Cortex of kidney (tissue), 1 donor: ENCODE data around the gene SLC16A8.
"Not testable (repeated sequence)": the region's sequence is repeated elsewhere in the genome, so short reads cannot be mapped to it uniquely, and the experiment has no call there.

ENCODE experiments used
- DNase-seq: peaks from one replicate; lab custom pipeline; 2025; lab: John Stamatoyannopoulos, UW

Gene SLC16A8

DNA sequence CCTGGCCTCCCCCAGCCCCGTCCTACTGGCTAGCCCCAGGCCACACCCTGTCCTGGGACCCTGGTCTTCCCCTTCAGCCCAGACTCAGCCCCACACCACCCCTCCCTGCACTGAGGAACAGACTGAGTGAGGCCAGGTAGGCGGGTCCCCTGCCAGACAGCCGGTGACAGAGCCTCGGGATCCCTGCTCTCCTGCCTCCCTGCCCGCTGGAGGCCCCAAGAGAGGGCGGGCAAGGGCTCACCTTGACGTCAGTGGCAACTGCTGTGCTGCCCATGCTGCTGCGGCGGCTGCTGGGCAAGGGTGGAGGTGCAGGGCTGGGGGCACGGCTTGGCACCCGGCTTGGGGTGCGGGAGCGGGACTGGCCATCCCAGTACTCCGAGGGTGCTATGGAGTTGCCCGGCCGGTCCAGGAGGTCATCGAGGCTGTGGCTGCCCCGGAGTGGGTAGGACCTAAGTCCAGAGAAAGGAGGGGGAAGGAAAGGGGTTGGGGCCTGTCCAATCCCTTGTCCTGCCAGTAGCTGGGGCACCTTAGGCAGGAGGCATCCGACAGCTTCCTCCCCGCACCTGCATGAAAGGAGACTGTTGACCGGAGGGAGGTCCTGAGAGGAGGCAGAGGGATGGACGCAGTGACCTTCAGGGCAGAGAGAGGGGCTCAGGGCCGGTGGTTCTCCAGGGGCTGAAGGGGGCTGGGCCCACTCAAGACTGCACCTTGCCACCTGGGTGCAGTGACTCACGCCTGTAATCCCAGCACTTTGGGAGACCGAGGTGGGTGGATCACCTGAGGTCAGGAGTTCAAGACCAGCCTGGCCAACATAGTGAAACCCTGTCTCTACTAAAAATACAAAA is 2.2 kb upstream of the SLC16A8 start:
- DNase-seq: no peak

GRCh38 chr22:38085501-38085900 is 1.5 kb upstream of the SLC16A8 start:
- DNase-seq: no peak

GRCh38 chr22:38085056-38085455 is 1.1 kb upstream of the SLC16A8 start:
- no peak for DNase-seq

DNA sequence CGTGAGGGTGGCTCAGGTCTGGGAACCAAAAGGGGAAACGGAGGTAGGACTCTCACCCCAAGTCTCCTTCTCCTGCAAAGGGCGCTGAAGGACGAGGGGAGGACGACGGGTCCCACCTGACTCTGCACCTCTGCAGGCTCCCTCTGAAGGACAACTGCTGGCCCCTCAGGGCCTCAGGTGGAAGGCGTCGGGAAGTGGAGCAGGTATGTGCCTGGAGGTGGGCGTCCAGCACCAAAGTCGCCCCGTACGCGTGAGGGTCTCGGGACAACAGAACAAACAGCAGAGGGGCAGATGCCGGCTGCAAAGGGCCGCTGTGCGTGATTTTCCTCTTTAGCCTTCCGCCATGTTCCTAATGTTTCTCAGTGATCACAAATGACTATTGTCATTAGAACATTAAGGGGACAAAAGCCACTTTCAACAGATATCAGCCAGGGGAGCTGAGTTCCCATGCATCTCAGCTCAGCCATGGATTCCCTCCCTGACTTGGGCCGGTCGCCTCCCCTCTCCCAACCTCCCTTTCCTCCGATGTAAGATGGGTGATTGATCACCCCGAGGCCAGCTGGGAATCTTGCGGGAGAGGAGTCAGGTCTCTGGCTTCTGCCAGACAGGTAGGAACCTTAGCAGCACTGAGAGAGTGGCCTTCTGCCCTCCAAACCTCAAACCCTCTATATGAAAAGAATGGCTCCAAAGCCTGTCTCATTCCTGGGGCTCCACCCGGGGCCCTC is 836 bp downstream of the SLC16A8 start:
- DNase-seq: no peak

DNA sequence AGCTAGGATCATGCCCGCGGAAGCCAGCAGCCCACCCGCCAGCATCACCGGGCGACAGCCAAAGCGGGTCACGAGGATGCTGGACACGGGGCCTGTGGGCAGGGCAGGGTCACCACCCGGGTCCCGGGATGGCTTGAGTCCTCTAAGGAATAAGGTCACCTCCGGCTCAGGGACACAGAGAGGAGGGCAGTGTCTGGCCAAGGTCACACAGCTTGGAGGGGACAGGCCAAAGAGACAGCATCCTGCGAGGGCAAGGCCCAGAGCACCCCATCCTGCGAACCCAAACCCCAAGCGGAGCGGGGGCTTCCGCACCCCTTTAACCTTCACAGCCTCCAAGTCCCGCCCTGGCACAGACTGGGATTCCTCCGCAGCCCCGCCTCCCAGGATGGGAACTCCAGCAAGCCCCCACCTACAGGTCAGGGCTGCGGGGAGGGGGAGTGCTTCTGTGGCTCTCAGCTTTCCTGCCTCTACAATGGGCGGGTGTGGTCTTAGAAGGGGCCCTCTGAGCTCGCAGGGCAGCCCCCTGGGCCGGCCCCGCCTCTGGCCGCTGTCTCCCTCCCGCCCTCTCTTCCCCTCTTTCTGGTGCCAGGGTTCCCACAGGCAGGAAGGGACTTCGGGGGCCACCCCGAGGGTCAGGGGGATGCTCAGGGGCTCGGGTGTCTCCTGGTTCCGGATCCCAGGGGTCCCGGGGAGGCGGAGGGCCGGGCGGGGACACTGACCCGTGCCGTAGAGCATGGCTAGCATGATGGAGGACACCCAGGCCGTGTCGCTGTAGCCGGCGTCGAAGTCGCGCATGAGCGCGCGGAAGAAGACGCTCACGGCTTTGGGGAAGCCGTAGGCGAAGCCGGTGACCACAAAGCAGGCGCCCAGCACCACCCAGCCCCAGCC is 1.8 kb downstream of the SLC16A8 start:
- DNase-seq: no peak

- no peak for DNase-seq
Measured at GRCh38 chr22:38081636-38081940, 2.4 kb downstream of the SLC16A8 start.

DNA sequence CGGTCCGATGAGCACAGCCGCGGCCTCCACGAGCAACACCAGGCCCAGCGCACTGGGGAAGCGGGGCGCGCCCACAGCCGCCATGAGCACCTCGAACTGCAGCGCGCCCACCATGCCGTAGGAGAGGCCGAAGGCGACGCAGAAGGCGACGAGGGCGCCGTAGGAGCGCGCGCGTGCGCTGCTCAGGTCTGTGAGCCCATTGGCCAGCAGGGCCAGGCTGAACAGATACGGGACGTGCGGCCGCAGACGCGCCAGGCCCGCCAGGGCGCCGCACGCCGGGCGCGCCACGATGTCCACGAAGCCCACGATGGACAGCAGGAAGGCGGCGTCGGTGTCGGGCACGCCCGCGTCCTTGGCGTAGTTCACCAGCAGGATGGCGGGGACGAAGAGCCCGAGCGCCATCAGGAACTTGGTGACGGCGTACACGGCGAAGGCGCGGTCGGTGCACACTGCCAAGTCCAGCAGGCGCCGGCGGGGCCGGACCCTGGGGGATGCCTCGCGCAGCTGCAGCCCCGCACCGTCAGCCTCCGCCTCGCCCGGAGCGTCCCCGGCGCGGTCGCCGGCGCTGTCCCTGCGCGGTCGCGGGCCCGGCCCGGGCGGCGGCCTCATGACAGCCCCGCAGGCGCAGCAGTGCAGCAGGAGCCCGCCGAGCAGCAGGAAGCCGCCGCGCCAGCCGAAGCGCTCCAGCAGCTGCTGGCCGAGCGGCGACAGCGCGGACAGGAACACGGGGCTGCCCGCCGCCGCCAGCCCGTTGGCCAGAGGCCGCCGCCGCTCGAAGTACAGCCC is 2.9 kb downstream of the SLC16A8 start:
- DNase-seq: no peak

DNA sequence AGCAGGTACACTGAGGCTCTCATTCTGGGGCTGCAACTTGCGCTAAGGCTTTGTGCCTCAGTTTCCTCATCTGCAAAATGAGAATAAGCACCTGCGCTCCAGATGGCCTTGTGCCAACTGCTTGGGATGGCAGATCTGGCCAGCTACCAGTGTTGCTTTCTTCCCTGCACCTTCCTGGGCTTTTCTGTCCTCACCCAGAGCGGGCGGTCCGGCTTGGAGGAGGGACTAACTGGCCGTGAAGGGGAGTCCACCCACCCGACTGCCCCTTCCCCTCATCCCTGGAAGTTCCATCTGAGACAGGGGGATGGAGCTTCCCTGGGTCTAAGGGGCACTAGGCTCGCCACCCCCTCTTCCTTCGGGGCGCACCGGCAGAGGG is 3.5 kb downstream of the SLC16A8 start:
- no peak for DNase-seq

- DNase-seq: no peak
Measured at GRCh38 chr22:38079804-38080203, 4.2 kb downstream of the SLC16A8 start.

DNA sequence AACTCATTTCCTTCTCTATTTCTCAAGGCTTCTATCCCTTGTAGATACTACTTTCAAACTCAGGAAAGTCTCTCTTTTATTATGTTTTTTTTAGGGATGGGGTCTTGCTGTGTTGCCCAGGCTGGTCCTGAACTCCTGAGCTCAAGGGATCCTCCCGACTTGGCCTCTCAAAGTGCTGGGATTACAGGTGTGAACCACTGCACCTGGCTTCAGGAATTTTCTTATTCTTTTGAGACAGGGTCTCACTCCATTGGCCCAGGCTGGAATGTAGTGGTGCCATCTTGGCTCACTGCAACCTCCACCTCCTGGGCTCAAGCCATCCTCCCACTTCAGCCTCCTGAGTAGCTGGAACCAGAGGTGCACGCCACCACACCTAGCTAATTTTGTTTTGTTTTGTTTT is 4.8 kb downstream of the SLC16A8 start:
- not testable (repeated sequence) for DNase-seq

GRCh38 chr22:38078046-38078840 is 5.7 kb downstream of the SLC16A8 start:
- DNase-seq: no peak

DNA sequence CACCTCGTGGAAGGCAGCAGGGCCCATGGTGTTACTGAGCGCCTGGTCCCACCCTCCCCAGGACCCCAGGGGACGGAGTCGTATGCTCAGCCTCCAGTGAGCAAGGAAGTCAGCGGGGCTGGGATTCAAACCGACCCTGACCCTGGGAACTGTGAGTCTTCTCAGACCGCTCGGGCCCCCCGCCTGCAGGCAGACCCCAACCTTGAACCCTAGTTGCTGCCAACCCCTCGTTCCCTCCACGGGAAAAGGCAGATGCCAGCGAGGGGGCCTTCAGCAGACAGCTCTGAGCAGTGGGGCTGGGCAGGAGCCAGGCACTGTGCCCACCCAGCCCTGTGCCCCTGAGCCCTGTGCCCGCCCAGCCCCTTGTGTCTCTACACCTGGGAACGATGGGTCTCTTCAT is 6.4 kb downstream of the SLC16A8 start:
- no peak for DNase-seq

DNA sequence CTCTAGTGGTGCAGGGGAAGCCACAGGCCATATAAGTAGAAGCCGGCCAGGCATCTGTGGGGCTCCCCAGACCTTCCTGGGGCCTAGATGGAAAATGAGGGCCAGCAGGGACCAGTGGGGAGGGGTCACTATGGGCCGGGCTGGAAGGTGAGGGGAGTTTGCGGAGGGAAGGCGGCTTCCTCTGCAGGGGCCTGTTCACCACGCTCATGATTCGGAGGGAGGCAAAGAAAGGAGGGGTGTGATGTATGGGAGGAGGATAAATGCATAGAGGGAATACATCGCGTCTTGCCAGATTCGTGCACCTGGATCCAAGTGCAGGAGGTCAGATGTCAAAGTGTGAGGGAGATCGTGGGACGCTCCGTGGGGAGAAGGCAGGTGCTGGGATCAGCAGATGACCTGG is 6.9 kb downstream of the SLC16A8 start:
- no peak for DNase-seq

- no peak for DNase-seq
Measured at GRCh38 chr22:38075961-38076360, 8.0 kb downstream of the SLC16A8 start.

GRCh38 chr22:38075105-38075825 is 8.7 kb downstream of the SLC16A8 start:
- no peak for DNase-seq

- DNase-seq: no peak
Measured at GRCh38 chr22:38074181-38075104, 9.5 kb downstream of the SLC16A8 start.

DNA sequence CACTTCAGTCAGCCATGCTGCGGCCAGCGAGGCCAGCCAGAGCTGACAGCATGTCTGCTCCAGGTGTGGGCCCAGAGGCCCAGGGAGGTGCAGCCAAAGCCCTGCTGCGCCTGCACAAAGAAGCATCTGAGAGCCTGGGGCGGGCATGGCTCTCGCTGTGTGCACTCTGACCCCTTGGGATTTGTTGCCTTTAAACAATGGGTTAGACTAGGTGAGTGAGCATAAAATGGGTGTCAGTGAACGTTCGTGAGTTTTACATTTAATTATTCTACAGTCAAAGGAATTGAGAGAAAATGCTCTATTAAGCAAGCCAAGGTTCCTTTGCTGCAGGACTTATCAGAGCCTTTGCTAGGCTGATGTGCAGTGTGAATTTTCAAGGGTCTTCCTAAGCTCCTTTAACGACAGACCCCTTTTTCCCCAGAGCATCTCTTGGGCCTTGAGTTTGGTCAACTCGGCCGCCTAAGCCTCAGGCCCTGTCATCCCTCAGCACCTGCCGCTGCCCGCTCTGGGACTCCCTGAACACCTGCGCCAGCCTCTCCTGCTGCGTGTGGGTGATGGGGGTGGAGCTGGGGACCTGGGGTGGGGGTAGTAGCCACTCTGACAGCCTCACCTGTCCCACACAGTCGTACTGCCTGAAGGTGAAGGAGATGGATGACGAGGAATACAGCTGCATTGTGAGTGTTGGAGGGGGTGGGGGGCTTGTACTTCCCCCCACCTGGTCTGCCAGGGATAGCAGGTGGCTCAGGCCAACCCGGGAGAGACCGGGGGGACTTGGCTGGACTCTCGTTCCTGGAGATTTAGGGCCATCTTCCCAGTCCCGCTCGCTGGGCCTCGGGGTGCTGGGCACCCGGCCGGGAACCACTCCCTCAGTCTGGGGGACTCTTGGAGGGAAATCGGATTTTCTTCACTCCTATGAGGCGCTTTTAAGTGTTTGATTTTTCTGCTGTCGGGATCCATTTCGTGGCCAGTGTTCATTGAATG is 10.5 kb downstream of the SLC16A8 start:
- no peak for DNase-seq
